ENCODE data around the gene HS3ST5.

- TF ChIP-seq POLR2AphosphoS5 (IDR thresholded peaks at IDR 0.05; ENCODE audit: insufficient read depth in 1 of 2, low read depth in 1 of 2) = no peak
- TF ChIP-seq, protein P1, sequence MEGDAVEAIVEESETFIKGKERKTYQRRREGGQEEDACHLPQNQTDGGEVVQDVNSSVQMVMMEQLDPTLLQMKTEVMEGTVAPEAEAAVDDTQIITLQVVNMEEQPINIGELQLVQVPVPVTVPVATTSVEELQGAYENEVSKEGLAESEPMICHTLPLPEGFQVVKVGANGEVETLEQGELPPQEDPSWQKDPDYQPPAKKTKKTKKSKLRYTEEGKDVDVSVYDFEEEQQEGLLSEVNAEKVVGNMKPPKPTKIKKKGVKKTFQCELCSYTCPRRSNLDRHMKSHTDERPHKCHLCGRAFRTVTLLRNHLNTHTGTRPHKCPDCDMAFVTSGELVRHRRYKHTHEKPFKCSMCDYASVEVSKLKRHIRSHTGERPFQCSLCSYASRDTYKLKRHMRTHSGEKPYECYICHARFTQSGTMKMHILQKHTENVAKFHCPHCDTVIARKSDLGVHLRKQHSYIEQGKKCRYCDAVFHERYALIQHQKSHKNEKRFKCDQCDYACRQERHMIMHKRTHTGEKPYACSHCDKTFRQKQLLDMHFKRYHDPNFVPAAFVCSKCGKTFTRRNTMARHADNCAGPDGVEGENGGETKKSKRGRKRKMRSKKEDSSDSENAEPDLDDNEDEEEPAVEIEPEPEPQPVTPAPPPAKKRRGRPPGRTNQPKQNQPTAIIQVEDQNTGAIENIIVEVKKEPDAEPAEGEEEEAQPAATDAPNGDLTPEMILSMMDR (IDR thresholded peaks at IDR 0.05) = no peak
- TF ChIP-seq POLR2A (IDR thresholded peaks at IDR 0.05) = no peak
These were observed 202.4 kb downstream of the HS3ST5 start for GRCh38 chr6:114140416-114140815.
